ENCODE measurements around the gene ATP2A3.

Gene ATP2A3

GRCh38 chr17:3912827-3913226 is 51.4 kb downstream of the ATP2A3 start:
- Histone ChIP-seq H3K9ac (ENCODE audit: low read length) (no peak overlapping the region), H3K4me2 (ENCODE audit: low read length) (no peak overlapping the region), H2AK5ac (ENCODE audit: low read length) (no peak overlapping the region), H3K18ac (ENCODE audit: low read length) (no peak overlapping the region), H3K4ac (ENCODE audit: low read depth, low read length) (no peak overlapping the region), H2BK12ac (ENCODE audit: low read length) (no peak overlapping the region), H3K9me3 (ENCODE audit: insufficient read depth, low read depth, low read length) (no peaks in the 10 kb centered on the region), H3K36me3 (ENCODE audit: control insufficient read depth in 1 of 2, insufficient read depth in 2 of 2, low read length in 2 of 2) (no peaks in the 10 kb centered on the region), H4K8ac (ENCODE audit: low read depth, low read length) (no peak overlapping the region), H4K91ac (ENCODE audit: low read depth, low read length) (no peak overlapping the region), H3K14ac (ENCODE audit: low read length) (no peak overlapping the region), H2BK5ac (ENCODE audit: low read depth, low read length, poor library complexity) (no peak overlapping the region), H3K79me1 (ENCODE audit: low read length) (no peaks in the 10 kb centered on the region), H3K4me3 (ENCODE audit: low read depth, low read length) (no peak overlapping the region), H3K23ac (ENCODE audit: low read length) (no peak overlapping the region), H3K27ac (ENCODE audit: low read depth, low read length) (no peak overlapping the region), H3K4me1 (ENCODE audit: control insufficient read depth in 1 of 2, insufficient read depth in 2 of 2, low read length in 2 of 2) (no peaks in the 10 kb centered on the region), H3K79me2 (ENCODE audit: control insufficient read depth, insufficient read depth, low read length, poor library complexity) (no peaks in the 10 kb centered on the region), H3K27me3 (ENCODE audit: insufficient read depth, low read length) (no peaks in the 10 kb centered on the region), H4K12ac (ENCODE audit: low read depth, low read length) (no peak overlapping the region), H2BK120ac (ENCODE audit: insufficient read depth, low read length, poor library complexity) (no peak overlapping the region), H2AFZ (ENCODE audit: insufficient read depth, low read length, poor library complexity) (no peak overlapping the region)
- WGBS (ENCODE audit: extremely low coverage, insufficient coverage, insufficient read length): no CpG with 5 or more reads among the region's 2 CpGs
- no peak for DNase-seq

- H3K4me2 ChIP-seq (ENCODE audit: low read length): no peak overlapping the region
- no peaks in the 10 kb centered on the region for H3K79me2 ChIP-seq (ENCODE audit: control insufficient read depth, insufficient read depth, low read length, poor library complexity)
- no peaks in the 10 kb centered on the region for H3K27me3 ChIP-seq (ENCODE audit: insufficient read depth, low read length)
- no peak overlapping the region for H2AK5ac ChIP-seq (ENCODE audit: low read length)
- H3K14ac ChIP-seq (ENCODE audit: low read length): no peak overlapping the region
- no peaks in the 10 kb centered on the region for H3K36me3 ChIP-seq (ENCODE audit: control insufficient read depth in 1 of 2, insufficient read depth in 2 of 2, low read length in 2 of 2)
- H3K4me1 ChIP-seq (ENCODE audit: control insufficient read depth in 1 of 2, insufficient read depth in 2 of 2, low read length in 2 of 2): no peaks in the 10 kb centered on the region
- no peak overlapping the region for H3K27ac ChIP-seq (ENCODE audit: low read depth, low read length)
- no peak overlapping the region for H3K23ac ChIP-seq (ENCODE audit: low read length)
- no peak for DNase-seq
- H4K12ac ChIP-seq (ENCODE audit: low read depth, low read length): no peak overlapping the region
- H3K79me1 ChIP-seq (ENCODE audit: low read length): no peaks in the 10 kb centered on the region
- no peak overlapping the region for H3K9ac ChIP-seq (ENCODE audit: low read length)
- H2AFZ ChIP-seq (ENCODE audit: insufficient read depth, low read length, poor library complexity): no peak overlapping the region
- H2BK5ac ChIP-seq (ENCODE audit: low read depth, low read length, poor library complexity): no peak overlapping the region
- no CpG with 5 or more reads among the region's 30 CpGs for WGBS (ENCODE audit: extremely low coverage, insufficient coverage, insufficient read length)
- no peak overlapping the region for H3K4me3 ChIP-seq (ENCODE audit: low read depth, low read length)
- H4K91ac ChIP-seq (ENCODE audit: low read depth, low read length): no peak overlapping the region
- no peak overlapping the region for H3K4ac ChIP-seq (ENCODE audit: low read depth, low read length)
- no peaks in the 10 kb centered on the region for H3K9me3 ChIP-seq (ENCODE audit: insufficient read depth, low read depth, low read length)
- no peak overlapping the region for H3K18ac ChIP-seq (ENCODE audit: low read length)
- H4K8ac ChIP-seq (ENCODE audit: low read depth, low read length): no peak overlapping the region
- no peak overlapping the region for H2BK12ac ChIP-seq (ENCODE audit: low read length)
- H2BK120ac ChIP-seq (ENCODE audit: insufficient read depth, low read length, poor library complexity): no peak overlapping the region
These were observed 52.8 kb downstream of the ATP2A3 start for GRCh38 chr17:3911271-3912053.

GRCh38 chr17:3910420-3911270 is 53.6 kb downstream of the ATP2A3 start:
- Histone ChIP-seq H3K4me3 (ENCODE audit: low read depth, low read length) (no peak overlapping the region), H3K9me3 (ENCODE audit: insufficient read depth, low read depth, low read length) (no peaks in the 10 kb centered on the region), H4K8ac (ENCODE audit: low read depth, low read length) (no peak overlapping the region), H3K36me3 (ENCODE audit: control insufficient read depth in 1 of 2, insufficient read depth in 2 of 2, low read length in 2 of 2) (no peaks in the 10 kb centered on the region), H2AFZ (ENCODE audit: insufficient read depth, low read length, poor library complexity) (no peak overlapping the region), H2BK5ac (ENCODE audit: low read depth, low read length, poor library complexity) (no peak overlapping the region), H2BK12ac (ENCODE audit: low read length) (no peak overlapping the region), H3K18ac (ENCODE audit: low read length) (no peak overlapping the region), H3K14ac (ENCODE audit: low read length) (no peak overlapping the region), H3K79me2 (ENCODE audit: control insufficient read depth, insufficient read depth, low read length, poor library complexity) (no peaks in the 10 kb centered on the region), H3K9ac (ENCODE audit: low read length) (no peak overlapping the region), H3K4me1 (ENCODE audit: control insufficient read depth in 1 of 2, insufficient read depth in 2 of 2, low read length in 2 of 2) (no peaks in the 10 kb centered on the region), H2AK5ac (ENCODE audit: low read length) (no peak overlapping the region), H4K12ac (ENCODE audit: low read depth, low read length) (no peak overlapping the region), H3K4ac (ENCODE audit: low read depth, low read length) (no peak overlapping the region), H2BK120ac (ENCODE audit: insufficient read depth, low read length, poor library complexity) (no peak overlapping the region), H3K23ac (ENCODE audit: low read length) (no peak overlapping the region), H3K27ac (ENCODE audit: low read depth, low read length) (no peak overlapping the region), H4K91ac (ENCODE audit: low read depth, low read length) (no peak overlapping the region), H3K4me2 (ENCODE audit: low read length) (no peak overlapping the region), H3K79me1 (ENCODE audit: low read length) (no peaks in the 10 kb centered on the region), H3K27me3 (ENCODE audit: insufficient read depth, low read length) (no peaks in the 10 kb centered on the region)
- no peak for DNase-seq
- no CpG with 5 or more reads among the region's 11 CpGs for WGBS (ENCODE audit: extremely low coverage, insufficient coverage, insufficient read length)

- no peak overlapping the region for H4K12ac ChIP-seq (ENCODE audit: low read depth, low read length)
- no peaks in the 10 kb centered on the region for H3K79me2 ChIP-seq (ENCODE audit: control insufficient read depth, insufficient read depth, low read length, poor library complexity)
- no peak for DNase-seq
- H3K27me3 ChIP-seq (ENCODE audit: insufficient read depth, low read length): no peaks in the 10 kb centered on the region
- H3K4me1 ChIP-seq (ENCODE audit: control insufficient read depth in 1 of 2, insufficient read depth in 2 of 2, low read length in 2 of 2): no peaks in the 10 kb centered on the region
- WGBS (ENCODE audit: extremely low coverage, insufficient coverage, insufficient read length): no CpG with 5 or more reads among the region's 12 CpGs
- no peak overlapping the region for H3K4me2 ChIP-seq (ENCODE audit: low read length)
- no peak overlapping the region for H4K8ac ChIP-seq (ENCODE audit: low read depth, low read length)
- H2AK5ac ChIP-seq (ENCODE audit: low read length): no peak overlapping the region
- no peaks in the 10 kb centered on the region for H3K79me1 ChIP-seq (ENCODE audit: low read length)
- no peak overlapping the region for H3K9ac ChIP-seq (ENCODE audit: low read length)
- H3K36me3 ChIP-seq (ENCODE audit: control insufficient read depth in 1 of 2, insufficient read depth in 2 of 2, low read length in 2 of 2): no peaks in the 10 kb centered on the region
- H3K18ac ChIP-seq (ENCODE audit: low read length): no peak overlapping the region
- H2BK5ac ChIP-seq (ENCODE audit: low read depth, low read length, poor library complexity): no peak overlapping the region
- no peak overlapping the region for H4K91ac ChIP-seq (ENCODE audit: low read depth, low read length)
- H3K27ac ChIP-seq (ENCODE audit: low read depth, low read length): no peak overlapping the region
- H3K9me3 ChIP-seq (ENCODE audit: insufficient read depth, low read depth, low read length): no peaks in the 10 kb centered on the region
- H2BK12ac ChIP-seq (ENCODE audit: low read length): no peak overlapping the region
- H3K4me3 ChIP-seq (ENCODE audit: low read depth, low read length): no peak overlapping the region
- H2BK120ac ChIP-seq (ENCODE audit: insufficient read depth, low read length, poor library complexity): no peak overlapping the region
- no peak overlapping the region for H3K14ac ChIP-seq (ENCODE audit: low read length)
- no peak overlapping the region for H2AFZ ChIP-seq (ENCODE audit: insufficient read depth, low read length, poor library complexity)
- no peak overlapping the region for H3K4ac ChIP-seq (ENCODE audit: low read depth, low read length)
- no peak overlapping the region for H3K23ac ChIP-seq (ENCODE audit: low read length)
These were observed 55.0 kb downstream of the ATP2A3 start for GRCh38 chr17:3909257-3909656.

Data from trophoblast cell (in vitro differentiated cells and primary cell).